ENCODE results near the gene SERPINA6.
"Not testable (repeated sequence)": the region's sequence is repeated elsewhere in the genome, so short reads cannot be mapped to it uniquely, and the experiment has no call there.

SERPINA6 gene

GRCh38 chr14:94298130-94298529 lies 25.0 kb downstream of the SERPINA6 start:
- H3K36me3 ChIP-seq (ENCODE audit: control insufficient read depth in 1 of 2, insufficient read depth in 2 of 2, low read length in 2 of 2): no peaks in the 10 kb centered on the region
- peaks cover 0 to 3% of the 10 kb centered on the region in 2 donors for H3K9me3 ChIP-seq (ENCODE audit: control insufficient read depth in 1 of 2, low read length in 2 of 2)
- H3K4me1 ChIP-seq (ENCODE audit: control insufficient read depth in 1 of 2, insufficient read depth in 2 of 2, low read length in 2 of 2): no peaks in the 10 kb centered on the region
- H3K27ac ChIP-seq (ENCODE audit: low read length): no peak overlapping the region
- H3K4me3 ChIP-seq (ENCODE audit: low read depth in 1 of 2, low read length in 2 of 2): no peak overlapping the region
- H3K27me3 ChIP-seq (ENCODE audit: low read depth, low read length): no peaks in the 10 kb centered on the region

GRCh38 chr14:94296181-94296545 lies 27.0 kb downstream of the SERPINA6 start:
- H3K36me3 ChIP-seq (ENCODE audit: control insufficient read depth in 1 of 2, insufficient read depth in 2 of 2, low read length in 2 of 2); H3K27me3 ChIP-seq (ENCODE audit: low read depth, low read length); H3K27ac ChIP-seq (ENCODE audit: low read length); H3K4me3 ChIP-seq (ENCODE audit: low read depth in 1 of 2, low read length in 2 of 2); H3K9me3 ChIP-seq (ENCODE audit: control insufficient read depth in 1 of 2, low read length in 2 of 2); H3K4me1 ChIP-seq (ENCODE audit: control insufficient read depth in 1 of 2, insufficient read depth in 2 of 2, low read length in 2 of 2): not testable (repeated sequence)

GRCh38 chr14:94295360-94296180 lies 27.6 kb downstream of the SERPINA6 start:
- H3K27me3 ChIP-seq (ENCODE audit: low read depth, low read length): no peaks in the 10 kb centered on the region
- no peak overlapping the region for H3K4me3 ChIP-seq (ENCODE audit: low read depth in 1 of 2, low read length in 2 of 2)
- H3K4me1 ChIP-seq (ENCODE audit: control insufficient read depth in 1 of 2, insufficient read depth in 2 of 2, low read length in 2 of 2): no peaks in the 10 kb centered on the region
- no peak overlapping the region for H3K27ac ChIP-seq (ENCODE audit: low read length)
- H3K9me3 ChIP-seq (ENCODE audit: control insufficient read depth in 1 of 2, low read length in 2 of 2): no peaks in the 10 kb centered on the region
- no peaks in the 10 kb centered on the region for H3K36me3 ChIP-seq (ENCODE audit: control insufficient read depth in 1 of 2, insufficient read depth in 2 of 2, low read length in 2 of 2)

- Histone ChIP-seq H3K36me3 (ENCODE audit: control insufficient read depth in 1 of 2, insufficient read depth in 2 of 2, low read length in 2 of 2) (no peaks in the 10 kb centered on the region), H3K4me1 (ENCODE audit: control insufficient read depth in 1 of 2, insufficient read depth in 2 of 2, low read length in 2 of 2) (no peaks in the 10 kb centered on the region), H3K4me3 (ENCODE audit: low read depth in 1 of 2, low read length in 2 of 2) (no peak overlapping the region), H3K27me3 (ENCODE audit: low read depth, low read length) (no peaks in the 10 kb centered on the region), H3K27ac (ENCODE audit: low read length) (no peak overlapping the region), H3K9me3 (ENCODE audit: control insufficient read depth in 1 of 2, low read length in 2 of 2) (no peaks in the 10 kb centered on the region)
These were observed 29.6 kb downstream of the SERPINA6 start for GRCh38 chr14:94293578-94293924.

GRCh38 chr14:94292872-94293577 lies 30.1 kb downstream of the SERPINA6 start, which contains the start of gene SERPINA10:
SERPINA10 (minus strand) TSS chr14:94293268; CDS start chr14:94290593, 2,675 bp downstream.
- no peaks in the 10 kb centered on the region for H3K4me1 ChIP-seq (ENCODE audit: control insufficient read depth in 1 of 2, insufficient read depth in 2 of 2, low read length in 2 of 2)
- H3K9me3 ChIP-seq (ENCODE audit: control insufficient read depth in 1 of 2, low read length in 2 of 2): no peaks in the 10 kb centered on the region
- H3K27ac ChIP-seq (ENCODE audit: low read length): no peak within 1 kb of the TSS

GRCh38 chr14:94292526-94292871 lies 30.6 kb downstream of the SERPINA6 start:
- Histone ChIP-seq H3K4me3 (ENCODE audit: low read depth in 1 of 2, low read length in 2 of 2) (no peak overlapping the region), H3K9me3 (ENCODE audit: control insufficient read depth in 1 of 2, low read length in 2 of 2) (no peaks in the 10 kb centered on the region), H3K4me1 (ENCODE audit: control insufficient read depth in 1 of 2, insufficient read depth in 2 of 2, low read length in 2 of 2) (no peaks in the 10 kb centered on the region), H3K27me3 (ENCODE audit: low read depth, low read length) (no peaks in the 10 kb centered on the region), H3K27ac (ENCODE audit: low read length) (no peak overlapping the region), H3K36me3 (ENCODE audit: control insufficient read depth in 1 of 2, insufficient read depth in 2 of 2, low read length in 2 of 2) (no peaks in the 10 kb centered on the region)

More at GRCh38 chr14:94292872-94293577, 30.1 kb downstream of the SERPINA6 start, which contains the start of gene SERPINA10:
- Histone ChIP-seq H3K27me3 (ENCODE audit: low read depth, low read length) (no peaks in the 10 kb centered on the region), H3K4me3 (ENCODE audit: low read depth in 1 of 2, low read length in 2 of 2) (no peak within 1 kb of the TSS), H3K36me3 (ENCODE audit: control insufficient read depth in 1 of 2, insufficient read depth in 2 of 2, low read length in 2 of 2) (no peaks in the 10 kb centered on the region)

GRCh38 chr14:94291906-94292525 lies 31.1 kb downstream of the SERPINA6 start:
- Histone ChIP-seq H3K9me3 (ENCODE audit: control insufficient read depth in 1 of 2, low read length in 2 of 2) (no peaks in the 10 kb centered on the region), H3K36me3 (ENCODE audit: control insufficient read depth in 1 of 2, insufficient read depth in 2 of 2, low read length in 2 of 2) (no peaks in the 10 kb centered on the region), H3K27me3 (ENCODE audit: low read depth, low read length) (no peaks in the 10 kb centered on the region), H3K4me1 (ENCODE audit: control insufficient read depth in 1 of 2, insufficient read depth in 2 of 2, low read length in 2 of 2) (no peaks in the 10 kb centered on the region), H3K27ac (ENCODE audit: low read length) (no peak overlapping the region), H3K4me3 (ENCODE audit: low read depth in 1 of 2, low read length in 2 of 2) (no peak overlapping the region)

- Histone ChIP-seq H3K4me3 (ENCODE audit: low read depth in 1 of 2, low read length in 2 of 2) (no peak overlapping the region), H3K36me3 (ENCODE audit: control insufficient read depth in 1 of 2, insufficient read depth in 2 of 2, low read length in 2 of 2) (no peaks in the 10 kb centered on the region), H3K27me3 (ENCODE audit: low read depth, low read length) (no peaks in the 10 kb centered on the region), H3K9me3 (ENCODE audit: control insufficient read depth in 1 of 2, low read length in 2 of 2) (no peaks in the 10 kb centered on the region), H3K4me1 (ENCODE audit: control insufficient read depth in 1 of 2, insufficient read depth in 2 of 2, low read length in 2 of 2) (no peaks in the 10 kb centered on the region), H3K27ac (ENCODE audit: low read length) (no peak overlapping the region)
These were observed 31.8 kb downstream of the SERPINA6 start for GRCh38 chr14:94291159-94291905.

DNA sequence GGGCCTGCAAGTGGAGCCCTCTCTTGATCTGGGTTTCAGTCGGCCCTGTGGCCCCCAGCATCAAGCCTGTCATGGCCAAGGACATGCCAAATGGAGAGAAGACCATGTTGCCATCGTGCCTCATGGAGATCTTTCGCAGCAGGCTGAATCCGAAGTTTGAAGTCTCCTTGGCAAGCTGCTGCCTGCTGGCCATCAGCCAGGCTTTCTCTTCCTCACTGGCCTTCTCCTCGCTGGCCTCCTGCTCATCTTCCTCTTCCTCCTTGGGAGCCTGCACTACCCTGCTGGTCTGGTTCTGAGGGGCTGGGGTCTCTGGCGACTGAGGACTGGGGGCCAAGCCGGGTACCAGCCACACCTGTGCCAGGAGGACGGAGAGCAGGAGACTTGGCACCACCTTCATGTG lies 32.9 kb downstream of the SERPINA6 start:
- Histone ChIP-seq H3K27me3 (ENCODE audit: low read depth, low read length) (no peaks in the 10 kb centered on the region), H3K4me1 (ENCODE audit: control insufficient read depth in 1 of 2, insufficient read depth in 2 of 2, low read length in 2 of 2) (no peaks in the 10 kb centered on the region), H3K4me3 (ENCODE audit: low read depth in 1 of 2, low read length in 2 of 2) (no peak overlapping the region), H3K36me3 (ENCODE audit: control insufficient read depth in 1 of 2, insufficient read depth in 2 of 2, low read length in 2 of 2) (no peaks in the 10 kb centered on the region), H3K9me3 (ENCODE audit: control insufficient read depth in 1 of 2, low read length in 2 of 2) (no peaks in the 10 kb centered on the region), H3K27ac (ENCODE audit: low read length) (no peak overlapping the region)

- no peaks in the 10 kb centered on the region for H3K4me1 ChIP-seq (ENCODE audit: control insufficient read depth in 1 of 2, insufficient read depth in 2 of 2, low read length in 2 of 2)
- no peaks in the 10 kb centered on the region for H3K27me3 ChIP-seq (ENCODE audit: low read depth, low read length)
- H3K4me3 ChIP-seq (ENCODE audit: low read depth in 1 of 2, low read length in 2 of 2): no peak overlapping the region
- no peaks in the 10 kb centered on the region for H3K9me3 ChIP-seq (ENCODE audit: control insufficient read depth in 1 of 2, low read length in 2 of 2)
- H3K36me3 ChIP-seq (ENCODE audit: control insufficient read depth in 1 of 2, insufficient read depth in 2 of 2, low read length in 2 of 2): no peaks in the 10 kb centered on the region
- H3K27ac ChIP-seq (ENCODE audit: low read length): no peak overlapping the region
These were observed 34.3 kb downstream of the SERPINA6 start for GRCh38 chr14:94288610-94289465.

Measured in muscle layer of duodenum (tissue), 2 donors.